ENCODE data around the gene CLCN1. TPM values are rescaled to one million over a fixed set of nuclear protein-coding genes. Genes with fewer than 3 reads are reported as not detected.

Gene CLCN1
- total and polyA plus RNA-seq, 10 of the 15 experiments (the other 5 are each of a cell fraction or from before 2014, with no cell fraction given), result 0.30 TPM; not detected in 9

GRCh38 chr7:143287935-143288826 is 27.7 kb upstream of the CLCN1 start, which contains the start of gene CASP2 (continued):
- peak in 1 of 3 experiments; percentile 24; a peak in 1 of 6 replicates for TF ChIP-seq CTCF (IDR thresholded peaks at IDR 0.05 in 2 of 3, conservative IDR thresholded peaks at IDR 0.05 in 1 of 3; ENCODE audit: control insufficient read depth in 2 of 3, extremely low read depth in 1 of 3, insufficient read depth in 1 of 3, low read depth in 3 of 3, low read length in 3 of 3)
- peak; percentile 80 for TF ChIP-seq GATAD2B (conservative IDR thresholded peaks at IDR 0.05; ENCODE audit: low read depth)
- TF ChIP-seq CHD1 (IDR thresholded peaks at IDR 0.05; ENCODE audit: low read depth, low read length), result no peak
- TF ChIP-seq RAD51 (IDR thresholded peaks at IDR 0.05), result no peak
- TF ChIP-seq ZBTB11 (CRISPR knock-in tag; IDR thresholded peaks at IDR 0.05), result no peak
- peak; percentile 70; the same call in 1 of the 2 replicates for TF ChIP-seq PML (IDR thresholded peaks at IDR 0.05; ENCODE audit: low read length)
- TF ChIP-seq ATF7 (IDR thresholded peaks at IDR 0.05; ENCODE audit: low read depth), result no peak
- peak; percentile 94 for TF ChIP-seq YY1 (IDR thresholded peaks at IDR 0.05; ENCODE audit: low read depth, low read length)
- peak; percentile 83; the same call in 1 of the 2 replicates for TF ChIP-seq RB1 (IDR thresholded peaks at IDR 0.05; ENCODE audit: borderline replicate concordance)
- TF ChIP-seq E2F8 (IDR thresholded peaks at IDR 0.05; ENCODE audit: low read depth, partially characterized antibody), result peak; percentile 68
- no peak for TF ChIP-seq FOXK2 (IDR thresholded peaks at IDR 0.05)
- no peak for TF ChIP-seq HCFC1 (IDR thresholded peaks at IDR 0.05; ENCODE audit: low read length)
- TF ChIP-seq HDGF (IDR thresholded peaks at IDR 0.05), result 0 out of 2 replicates have a peak, but pooled peaks have one; percentile 36
- TF ChIP-seq ATF2 (IDR thresholded peaks at IDR 0.05; ENCODE audit: low read length), result no peak
- 0 out of 2 replicates have a peak, but pooled peaks have one; percentile 7 for TF ChIP-seq CREM (IDR thresholded peaks at IDR 0.05; ENCODE audit: low read depth)
- no peak for TF ChIP-seq USF2 (IDR thresholded peaks at IDR 0.05; ENCODE audit: borderline replicate concordance, low read depth, low read length)
